ENCODE measurements around the gene GJE1. TPM values are rescaled to one million over a fixed set of nuclear protein-coding genes. Genes with fewer than 3 reads are reported as not detected.
"Not testable (repeated sequence)": the region's sequence is repeated elsewhere in the genome, so short reads cannot be mapped to it uniquely, and the experiment has no call there.

The GJE1 gene
- total RNA-seq, 4 donors from 2014 or later = not detected

- no peaks in the 10 kb centered on the region for H3K9me3 ChIP-seq
- no peaks in the 10 kb centered on the region for H3K27me3 ChIP-seq
- H3K4me3 ChIP-seq = no peak overlapping the region
- no peak overlapping the region for H3K27ac ChIP-seq
- TF ChIP-seq POLR2A (IDR thresholded peaks at IDR 0.05) (no peak), CTCF (IDR thresholded peaks at IDR 0.05) (no peak), EP300 (IDR thresholded peaks at IDR 0.05) (no peak)
- H3K36me3 ChIP-seq = no peaks in the 10 kb centered on the region
- 46 to 66% methylated on average over 2 of the region's 2 CpGs for WGBS, 2 donors
- no peak for DNase-seq (ENCODE audit: low spot score in 2 of 2)
- no peaks in the 10 kb centered on the region for H3K4me1 ChIP-seq
These were observed 6.2 kb downstream of the GJE1 start for GRCh38 chr6:142138876-142139275.

- not testable (repeated sequence) for H3K36me3 ChIP-seq, H3K27ac ChIP-seq
- WGBS, 2 donors = 93% methylated on average over 13 of the region's 13 CpGs
These were observed 8.8 kb downstream of the GJE1 start for GRCh38 chr6:142141531-142141930.

GRCh38 chr6:142146828-142147662 is 14.3 kb downstream of the GJE1 start, which contains the start of the genes NMBR and VTA1:
Gene NMBR, minus strand, starts transcription at chr6:142147122. Its CDS starts 58,464 bp downstream, at chr6:142088658.
Gene VTA1, plus strand, starts transcription at chr6:142147263. Its CDS starts 25 bp downstream, at chr6:142147288.
- H3K36me3 ChIP-seq = no peaks in the 10 kb centered on the region
- TF ChIP-seq POLR2A (IDR thresholded peaks at IDR 0.05) (peak in 1 of 2 donors; percentile 45), EP300 (IDR thresholded peaks at IDR 0.05) (peak; percentile 90 to 98), CTCF (IDR thresholded peaks at IDR 0.05) (peak; percentile 73 to 95 (median 89))
- H3K27ac ChIP-seq = peak within 1 kb of the TSS; percentile 37 to 82 (median 74)
- peak within 1 kb of the TSS; percentile 68 to 97 (median 86) for H3K4me3 ChIP-seq
- 1% methylated on average over 38 of the region's 38 CpGs for WGBS, 2 donors
- DNase-seq (ENCODE audit: low spot score in 2 of 2) = peak; percentile 91 to 97
- no peaks in the 10 kb centered on the region for H3K27me3 ChIP-seq
- H3K9me3 ChIP-seq = no peaks in the 10 kb centered on the region
- peaks cover 0 to 41% (median 20%) of the 10 kb centered on the region in 4 donors for H3K4me1 ChIP-seq

More at GRCh38 chr6:142141531-142141930, 8.8 kb downstream of the GJE1 start:
- H3K27me3 ChIP-seq; DNase-seq (ENCODE audit: low spot score in 2 of 2); H3K4me1 ChIP-seq; H3K9me3 ChIP-seq; H3K4me3 ChIP-seq: not testable (repeated sequence)

GRCh38 chr6:142152746-142153145 is 20.0 kb downstream of the GJE1 start:
- TF ChIP-seq EP300 (IDR thresholded peaks at IDR 0.05) = no peak
- TF ChIP-seq CTCF (IDR thresholded peaks at IDR 0.05) = no peak
- no peak for TF ChIP-seq POLR2A (IDR thresholded peaks at IDR 0.05)
- no peak overlapping the region for H3K4me3 ChIP-seq
- H3K27ac ChIP-seq = no peak overlapping the region
- DNase-seq (ENCODE audit: low spot score in 2 of 2) = no peak
- H3K9me3 ChIP-seq = no peaks in the 10 kb centered on the region
- H3K36me3 ChIP-seq = no peaks in the 10 kb centered on the region
- H3K27me3 ChIP-seq = no peaks in the 10 kb centered on the region
- H3K4me1 ChIP-seq = peaks cover 0 to 61% (median 23%) of the 10 kb centered on the region in 4 donors

- Histone ChIP-seq H3K4me3 (no peak overlapping the region), H3K36me3 (no peaks in the 10 kb centered on the region), H3K27ac (no peak overlapping the region), H3K27me3 (no peaks in the 10 kb centered on the region), H3K9me3 (no peaks in the 10 kb centered on the region), H3K4me1 (peaks cover 0 to 57% (median 19%) of the 10 kb centered on the region in 4 donors)
- WGBS, 2 donors = 90 to 93% methylated on average over 2 of the region's 2 CpGs
- no peak for DNase-seq (ENCODE audit: low spot score in 2 of 2)
- no peak for TF ChIP-seq POLR2A (IDR thresholded peaks at IDR 0.05)
- no peak for TF ChIP-seq EP300 (IDR thresholded peaks at IDR 0.05)
- no peak for TF ChIP-seq CTCF (IDR thresholded peaks at IDR 0.05)
These were observed 20.5 kb downstream of the GJE1 start for GRCh38 chr6:142153196-142153595.
